Lower leg skin (tissue), 4 donors: ENCODE data around the gene TYW1B. TPM values are rescaled to one million over a fixed set of nuclear protein-coding genes. Genes with fewer than 3 reads are reported as not detected.
"Not testable (repeated sequence)": the region's sequence is repeated elsewhere in the genome, so short reads cannot be mapped to it uniquely, and the experiment has no call there.

Experiments
- DNase-seq, 2 donors: peaks; one replicate each; pipeline ENCODE4 v3.0.0-alpha.2; 2019; ENCODE audit warnings: low spot score in 2 of 2
- H3K4me3 ChIP-seq: fragments of 200-600 bp; sonication (generic); 2 replicates; pipeline ENCODE4 v1.5.1; 2017; ENCODE audit warnings: mild to moderate bottlenecking, low read depth; ENCODE audit not compliant: poor library complexity, severe bottlenecking
- POLR2A ChIP-seq, 2 donors: fragments of 450-650 bp; IDR thresholded peaks; one replicate each; pipeline ENCODE4 v1.6.1; 2016 to 2017; ENCODE audit warnings: antibody characterized with exemption in 2 of 2, mild to moderate bottlenecking in 1 of 2, moderate library complexity in 1 of 2
- WGBS, 2 donors: methylation state at CpG; one replicate each; pipeline ENCODE4 v1.1.5; 2018; 5-methylcytosine and 5-hydroxymethylcytosine counted together
- intact Hi-C: fragments of 100-400 bp; cut with DNase I; formaldehyde crosslinking; loops from one replicate; pipeline ENCODE4 v1.15.0; 2023; ENCODE audit warnings: low total_unique reads
- total RNA-seq, 4 donors: library from RNA; depleted of rRNA; stranded (reverse); fragments of >200 nt; gene quantifications; one replicate each; pipeline ENCODE4 v1.1.0, GENCODE V29; 2016
- TF ChIP-seq, protein P1 (sequence below), 3 donors: fragments of 450-650 bp; IDR thresholded peaks; one replicate each; pipeline ENCODE4 v1.5.1; 2016; ENCODE audit warnings: antibody characterized with exemption in 3 of 3, mild to moderate bottlenecking in 3 of 3, moderate library complexity in 2 of 3

The TYW1B gene
- total RNA-seq, 4 donors from 2014 or later: 3.7 to 5.3 (median 4.1) TPM

DNA sequence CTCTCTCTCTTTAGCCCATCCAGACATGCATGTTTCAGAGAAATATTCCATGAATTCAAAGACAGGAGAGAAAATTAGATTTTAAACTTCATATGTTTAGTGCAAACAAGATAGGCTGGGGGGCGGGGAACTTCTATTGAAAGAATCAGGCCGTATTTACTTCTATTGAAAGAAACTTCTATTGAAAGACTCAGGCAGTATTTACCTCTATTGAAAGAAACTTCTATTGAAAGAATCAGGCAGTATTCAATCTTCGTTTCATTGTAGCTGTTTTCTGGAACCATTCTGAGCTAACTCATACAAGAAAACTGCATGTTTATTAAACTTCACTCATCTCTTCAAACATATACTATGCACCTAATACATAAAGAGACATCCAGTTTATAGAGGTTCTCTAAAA lies 123.1 kb downstream of the TYW1B start:
- intact Hi-C loops: no loop called here
- DNase-seq: no peak
- WGBS, 2 donors: 94 to 96% methylated on average over 3 of the region's 3 CpGs
- H3K4me3 ChIP-seq: no peak overlapping the region
- TF ChIP-seq POLR2A (IDR thresholded peaks at IDR 0.05): no peak
- TF ChIP-seq, protein P1, sequence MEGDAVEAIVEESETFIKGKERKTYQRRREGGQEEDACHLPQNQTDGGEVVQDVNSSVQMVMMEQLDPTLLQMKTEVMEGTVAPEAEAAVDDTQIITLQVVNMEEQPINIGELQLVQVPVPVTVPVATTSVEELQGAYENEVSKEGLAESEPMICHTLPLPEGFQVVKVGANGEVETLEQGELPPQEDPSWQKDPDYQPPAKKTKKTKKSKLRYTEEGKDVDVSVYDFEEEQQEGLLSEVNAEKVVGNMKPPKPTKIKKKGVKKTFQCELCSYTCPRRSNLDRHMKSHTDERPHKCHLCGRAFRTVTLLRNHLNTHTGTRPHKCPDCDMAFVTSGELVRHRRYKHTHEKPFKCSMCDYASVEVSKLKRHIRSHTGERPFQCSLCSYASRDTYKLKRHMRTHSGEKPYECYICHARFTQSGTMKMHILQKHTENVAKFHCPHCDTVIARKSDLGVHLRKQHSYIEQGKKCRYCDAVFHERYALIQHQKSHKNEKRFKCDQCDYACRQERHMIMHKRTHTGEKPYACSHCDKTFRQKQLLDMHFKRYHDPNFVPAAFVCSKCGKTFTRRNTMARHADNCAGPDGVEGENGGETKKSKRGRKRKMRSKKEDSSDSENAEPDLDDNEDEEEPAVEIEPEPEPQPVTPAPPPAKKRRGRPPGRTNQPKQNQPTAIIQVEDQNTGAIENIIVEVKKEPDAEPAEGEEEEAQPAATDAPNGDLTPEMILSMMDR (IDR thresholded peaks at IDR 0.05): no peak

DNA sequence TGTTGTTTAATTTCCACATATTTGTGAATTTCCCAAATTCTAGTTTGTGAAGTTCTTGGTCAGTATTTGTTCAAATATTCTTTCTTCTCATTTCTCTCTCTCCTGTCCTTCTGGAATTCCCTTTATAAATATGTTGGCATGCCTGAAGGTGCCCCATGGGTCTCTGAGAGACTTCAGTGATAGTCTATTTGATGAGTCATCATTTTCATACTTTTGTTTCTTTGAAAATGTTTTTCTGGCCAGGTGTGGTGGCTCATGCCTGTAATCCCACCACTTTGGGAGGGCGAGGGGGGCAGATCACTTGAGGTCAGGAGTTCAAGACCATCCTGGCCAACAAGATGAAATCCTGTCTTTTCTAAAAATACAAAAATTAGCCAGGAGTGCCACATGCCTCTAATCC lies 127.5 kb downstream of the TYW1B start:
- intact Hi-C loops: not testable (repeated sequence)

DNA sequence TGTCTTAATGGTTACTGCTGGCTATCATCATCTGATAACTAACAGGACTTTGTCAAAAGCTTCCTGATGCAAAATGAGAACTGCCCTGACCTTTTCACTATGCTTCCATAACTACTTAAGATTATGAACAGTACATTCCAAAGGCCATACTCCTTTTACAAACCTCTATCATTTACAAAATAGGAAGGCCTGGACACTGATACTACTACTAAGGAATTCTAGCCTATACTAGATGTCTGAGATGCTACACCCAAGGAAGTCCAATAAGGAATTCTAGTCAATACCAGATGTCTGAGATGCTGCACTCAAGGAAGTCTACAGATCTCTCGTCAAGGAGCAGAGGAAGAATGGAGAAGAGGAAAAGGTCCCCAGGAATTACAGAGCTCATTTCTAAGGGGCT lies 130.9 kb downstream of the TYW1B start:
- intact Hi-C loops, DNase-seq, H3K4me3 ChIP-seq: not testable (repeated sequence)
- WGBS, 2 donors: 63% methylated on average over 1 of the region's 1 CpG

More for the DNA sequence above, 127.5 kb downstream of the TYW1B start:
- WGBS, 2 donors: 93 to 100% methylated on average over 1 of the region's 1 CpG
- DNase-seq, H3K4me3 ChIP-seq: not testable (repeated sequence)

DNA sequence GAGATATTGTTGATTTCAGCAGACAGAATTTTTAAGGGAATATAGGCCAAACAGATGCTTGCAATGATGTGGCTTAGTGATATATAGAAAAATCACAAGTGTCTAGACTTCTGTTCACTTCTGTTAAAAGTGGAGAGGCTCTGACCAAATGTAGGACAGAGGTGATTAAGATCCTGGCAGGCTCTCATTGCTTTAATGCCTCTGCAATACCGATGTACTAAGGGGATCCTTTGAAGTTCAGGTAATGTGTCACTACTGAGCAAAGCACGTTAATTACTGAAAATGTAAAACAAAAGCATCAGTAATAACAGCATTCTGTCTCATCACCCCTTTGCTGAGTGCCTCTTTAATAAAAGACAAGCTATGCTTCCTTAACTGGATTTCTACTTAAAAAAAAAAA lies 131.4 kb downstream of the TYW1B start:
- DNase-seq, intact Hi-C loops, H3K4me3 ChIP-seq: not testable (repeated sequence)
- WGBS, 2 donors: 41 to 45% methylated on average over 2 of the region's 2 CpGs

DNA sequence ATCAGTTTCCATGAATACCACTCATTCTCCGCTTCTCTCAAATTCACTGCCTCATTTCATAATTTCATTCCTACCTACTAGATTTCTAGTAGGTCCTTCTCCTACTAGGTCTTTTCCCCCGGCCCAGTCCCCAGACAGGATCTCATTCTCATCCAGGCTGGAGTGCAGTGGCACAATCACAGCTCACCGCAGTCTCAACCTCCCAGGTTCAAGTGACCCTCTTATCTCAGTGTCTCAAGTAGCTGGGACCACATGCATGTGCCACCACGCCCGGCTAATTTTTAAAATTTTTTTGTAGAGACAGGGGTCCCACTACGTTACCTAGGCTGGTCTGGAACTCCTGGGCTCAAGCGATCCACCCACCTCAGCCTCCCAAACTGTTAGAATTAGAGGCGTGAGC lies 132.5 kb downstream of the TYW1B start:
- intact Hi-C loops, DNase-seq: not testable (repeated sequence)
- WGBS, 2 donors: 95 to 98% methylated on average over 8 of the region's 8 CpGs

DNA sequence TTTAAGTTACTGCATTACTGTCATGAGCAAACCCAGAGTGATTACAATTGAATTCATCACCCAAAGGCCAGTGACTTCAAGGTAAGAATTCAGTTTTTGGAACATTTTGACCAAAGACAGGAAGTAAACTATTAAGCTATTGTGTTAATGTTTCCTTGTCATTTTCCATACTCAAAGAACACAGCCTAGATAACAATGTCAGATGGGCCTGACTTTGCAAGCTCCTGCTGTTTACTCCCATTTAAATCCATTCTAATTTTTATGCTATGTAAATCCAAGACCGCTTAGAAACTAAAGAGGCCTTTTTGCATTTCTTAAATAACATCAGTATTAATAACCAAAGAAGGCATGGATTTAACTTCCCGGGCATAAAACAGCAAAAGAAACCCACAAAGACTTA lies 136.6 kb downstream of the TYW1B start:
- 84 to 86% methylated on average over 2 of the region's 2 CpGs for WGBS, 2 donors
- intact Hi-C loops, DNase-seq, H3K4me3 ChIP-seq: not testable (repeated sequence)

More for the DNA sequence above, 132.5 kb downstream of the TYW1B start:
- not testable (repeated sequence) for H3K4me3 ChIP-seq

DNA sequence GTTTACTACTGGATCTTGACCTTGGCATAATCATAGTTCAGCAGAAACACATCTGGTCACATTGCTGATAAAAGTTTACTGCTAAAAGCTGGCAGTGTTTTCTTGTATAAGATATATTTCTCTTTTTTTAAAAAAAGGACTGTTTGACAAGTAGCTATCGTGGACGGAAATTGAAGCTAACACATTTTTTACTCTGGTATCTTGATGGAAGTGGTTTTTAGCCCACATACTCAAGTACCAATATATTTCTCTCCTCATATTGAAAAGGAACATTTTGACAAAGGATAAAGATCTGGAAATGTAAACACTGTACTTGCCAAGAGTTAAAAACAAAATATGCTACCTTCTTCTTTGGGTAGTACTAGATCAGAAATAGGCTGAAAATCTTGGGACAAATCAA lies 137.8 kb downstream of the TYW1B start:
- H3K4me3 ChIP-seq, intact Hi-C loops, DNase-seq: not testable (repeated sequence)
- 83 to 92% methylated on average over 2 of the region's 2 CpGs for WGBS, 2 donors

DNA sequence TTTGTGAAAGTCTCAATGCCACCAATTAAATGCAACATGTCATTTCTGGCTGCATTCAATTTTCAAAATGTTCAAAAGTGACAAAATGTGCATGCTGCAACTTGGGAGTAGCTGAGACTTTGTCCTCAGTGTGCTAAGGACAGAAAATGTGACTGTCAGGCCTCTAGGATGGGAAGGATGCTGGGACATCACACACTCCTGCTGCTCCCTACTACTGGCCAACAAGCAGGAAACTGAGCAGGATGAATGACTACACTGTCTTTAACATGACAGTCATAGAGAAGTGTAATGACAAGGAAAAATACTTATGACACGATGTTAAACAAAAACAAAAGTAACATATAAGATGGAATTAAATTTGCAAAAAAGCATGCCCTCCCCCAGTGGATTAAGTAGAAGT lies 138.7 kb downstream of the TYW1B start:
- intact Hi-C loops, H3K4me3 ChIP-seq, DNase-seq: not testable (repeated sequence)
- 70 to 79% methylated on average over 1 of the region's 1 CpG for WGBS, 2 donors

DNA sequence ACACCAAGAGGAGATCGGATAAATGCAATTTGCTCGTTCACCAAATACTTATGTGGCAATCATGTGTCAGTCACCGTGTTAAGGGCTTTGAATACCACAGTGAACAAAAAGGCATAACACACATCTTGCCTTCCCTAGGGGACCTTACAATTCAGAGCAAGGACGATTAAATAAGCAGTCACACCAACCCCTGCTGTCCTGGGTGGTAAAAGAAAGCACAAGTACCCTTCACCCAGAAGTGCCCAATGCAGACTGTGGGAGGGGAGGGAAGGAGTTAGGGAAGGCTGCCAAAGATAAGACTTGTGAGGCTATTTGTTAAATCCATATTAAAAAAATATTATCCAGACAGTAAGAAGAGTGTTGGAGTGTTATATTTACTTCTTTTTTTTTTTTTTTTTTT lies 146.8 kb downstream of the TYW1B start:
- DNase-seq, H3K4me3 ChIP-seq, intact Hi-C loops: not testable (repeated sequence)
- 86 to 87% methylated on average over 4 of the region's 4 CpGs for WGBS, 2 donors

DNA sequence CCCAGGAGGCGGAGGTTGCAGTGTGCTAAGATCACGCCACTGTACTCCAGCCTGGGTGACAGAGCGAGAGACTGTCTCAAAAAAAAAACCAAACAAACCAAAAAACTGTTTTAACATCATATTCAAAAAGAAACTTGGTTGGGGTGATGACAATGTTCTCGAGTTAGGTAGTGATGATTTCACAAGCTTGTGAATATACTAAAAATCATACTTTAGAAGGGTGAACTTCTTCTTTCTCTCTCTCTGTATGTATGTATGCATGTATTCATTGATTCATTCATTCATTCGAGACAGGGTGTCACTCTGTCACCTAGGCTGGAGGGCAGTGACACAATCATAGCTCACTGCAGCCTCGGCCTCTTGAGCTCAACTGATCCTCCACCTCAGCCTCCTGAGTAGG lies 151.1 kb downstream of the TYW1B start:
- 95 to 96% methylated on average over 6 of the region's 6 CpGs for WGBS, 2 donors
- DNase-seq, intact Hi-C loops, H3K4me3 ChIP-seq: not testable (repeated sequence)

DNA sequence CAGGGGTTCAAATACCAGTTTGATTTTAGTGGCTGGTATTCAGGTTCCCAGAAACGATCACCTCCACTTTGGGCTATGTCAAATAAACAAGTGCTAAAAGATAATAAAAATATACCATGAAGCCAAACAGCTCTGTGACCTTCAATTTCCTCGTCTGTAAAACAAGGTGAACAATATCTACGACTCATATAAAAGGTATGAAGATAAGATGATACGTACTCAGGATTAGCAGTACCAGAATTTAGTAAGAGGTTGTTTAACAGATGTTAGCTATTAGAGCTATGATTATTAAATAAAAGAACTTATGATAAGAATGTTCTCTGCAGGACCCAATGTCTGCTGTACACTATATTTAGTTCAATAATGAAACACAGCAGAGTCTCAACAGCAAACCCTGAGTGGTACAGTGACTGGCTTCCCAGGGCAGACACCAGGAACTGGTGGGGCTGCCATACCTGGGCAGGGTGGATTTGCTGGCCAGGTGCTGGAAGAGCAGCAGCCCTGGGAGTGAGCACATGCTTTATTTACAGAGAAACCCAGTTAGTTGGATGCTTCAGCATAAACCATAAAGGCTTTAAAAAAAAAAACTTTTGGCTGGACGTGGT lies 151.8 kb downstream of the TYW1B start:
- WGBS, 2 donors: 64% methylated on average over 5 of the region's 5 CpGs
- intact Hi-C loops, DNase-seq, H3K4me3 ChIP-seq: not testable (repeated sequence)

DNA sequence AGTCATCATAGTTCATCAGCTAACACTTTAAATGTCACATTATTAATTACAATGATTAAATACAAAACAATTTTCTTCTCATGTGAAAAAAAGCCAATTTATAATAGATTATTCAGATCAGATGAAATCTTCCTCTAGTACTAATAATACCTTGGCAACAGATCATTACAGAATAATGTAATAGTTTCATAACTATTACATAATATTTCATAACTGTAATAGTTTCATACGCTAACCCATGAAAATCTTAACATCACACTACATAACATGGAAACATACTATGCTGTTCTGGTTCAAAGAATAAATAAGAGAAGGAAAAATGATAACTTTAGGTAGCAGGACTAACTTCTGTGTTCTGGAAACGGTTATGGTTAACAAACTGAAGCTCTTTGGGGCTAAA lies 152.3 kb downstream of the TYW1B start:
- H3K4me3 ChIP-seq, DNase-seq, intact Hi-C loops: not testable (repeated sequence)
- 78 to 79% methylated on average over 2 of the region's 2 CpGs for WGBS, 2 donors
